GM19035 (cell line): ENCODE measurements around the gene ZNF169.
"Not testable (repeated sequence)": the region's sequence is repeated elsewhere in the genome, so short reads cannot be mapped to it uniquely, and the experiment has no call there.

Experiments used
- ATAC-seq: cut with Tn5 transposase; IDR thresholded peaks from one replicate; pipeline ENCODE4 v1.9.1; 2021; ENCODE audit not compliant: unreplicated experiment

Gene ZNF169

GRCh38 chr9:94286116-94286515, 27.0 kb downstream of the ZNF169 start:
- no peak for ATAC-seq

- no peak for ATAC-seq
These were observed 28.9 kb downstream of the ZNF169 start for GRCh38 chr9:94287877-94288513.

GRCh38 chr9:94289691-94290090, 30.6 kb downstream of the ZNF169 start:
- ATAC-seq: no peak

GRCh38 chr9:94298949-94299599, 40.0 kb downstream of the ZNF169 start:
- no peak for ATAC-seq

GRCh38 chr9:94300470-94301301, 41.6 kb downstream of the ZNF169 start:
- ATAC-seq: no peak

GRCh38 chr9:94301583-94301982, 42.5 kb downstream of the ZNF169 start:
- no peak for ATAC-seq

- no peak for ATAC-seq
These were observed 43.3 kb downstream of the ZNF169 start for GRCh38 chr9:94302426-94302825.

GRCh38 chr9:94303321-94303720, 44.2 kb downstream of the ZNF169 start:
- ATAC-seq: no peak

GRCh38 chr9:94315034-94315984, 56.2 kb downstream of the ZNF169 start:
- ATAC-seq: not testable (repeated sequence)

- ATAC-seq: not testable (repeated sequence)
These were observed 57.1 kb downstream of the ZNF169 start for GRCh38 chr9:94316236-94316635.

- ATAC-seq: not testable (repeated sequence)
These were observed 59.0 kb downstream of the ZNF169 start for GRCh38 chr9:94317949-94318657.

- ATAC-seq: not testable (repeated sequence)
These were observed 63.3 kb downstream of the ZNF169 start for GRCh38 chr9:94322342-94322940.

- not testable (repeated sequence) for ATAC-seq
These were observed 64.2 kb downstream of the ZNF169 start for GRCh38 chr9:94323153-94323798.

GRCh38 chr9:94325583-94325982, 66.5 kb downstream of the ZNF169 start:
- not testable (repeated sequence) for ATAC-seq

- ATAC-seq: not testable (repeated sequence)
These were observed 69.4 kb downstream of the ZNF169 start, which contains the start of gene NUTM2F for GRCh38 chr9:94328544-94328943. Gene NUTM2F, minus strand, starts transcription at chr9:94328644. Its CDS starts 21 bp downstream, at chr9:94328623.

- ATAC-seq: not testable (repeated sequence)
These were observed 77.3 kb downstream of the ZNF169 start for GRCh38 chr9:94336445-94336844.

GRCh38 chr9:94338723-94339122, 79.6 kb downstream of the ZNF169 start:
- ATAC-seq: not testable (repeated sequence)

- not testable (repeated sequence) for ATAC-seq
These were observed 80.6 kb downstream of the ZNF169 start for GRCh38 chr9:94339657-94340056.

GRCh38 chr9:94340750-94341149, 81.7 kb downstream of the ZNF169 start:
- ATAC-seq: not testable (repeated sequence)
